ENCODE data around the gene PPP1R9B.

DNA sequence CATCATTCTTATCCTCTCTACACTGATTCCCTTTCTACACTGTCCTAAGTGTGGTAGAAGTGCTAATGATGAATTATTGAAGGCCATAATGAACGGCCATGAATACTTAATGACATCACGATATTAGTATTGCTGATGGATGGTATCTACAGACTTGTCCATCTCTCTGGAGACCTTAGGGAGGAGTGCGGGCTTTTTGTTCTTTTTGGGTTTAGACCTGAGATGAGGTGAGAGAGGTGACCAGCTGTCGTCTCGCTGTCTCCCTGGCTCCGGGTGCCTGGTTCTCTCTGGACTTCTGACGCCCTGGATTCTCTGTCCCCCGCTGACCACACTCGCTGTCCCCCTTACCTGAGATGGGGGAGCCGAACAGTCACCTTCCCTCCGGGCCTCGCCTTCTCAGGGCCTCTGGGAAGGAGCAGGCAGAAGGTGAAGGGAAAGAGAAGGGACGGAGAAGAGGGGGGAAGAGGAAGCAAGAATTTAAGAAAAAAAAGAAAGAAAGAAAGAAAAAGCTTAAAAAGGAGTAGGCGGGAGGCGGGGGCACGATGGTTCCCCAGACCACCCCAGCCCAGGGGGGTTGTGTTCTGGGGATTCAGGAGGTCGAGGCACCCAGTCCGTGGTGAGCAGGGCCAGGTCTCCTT is 32.4 kb upstream of the PPP1R9B start:
- TF ChIP-seq, protein P1, sequence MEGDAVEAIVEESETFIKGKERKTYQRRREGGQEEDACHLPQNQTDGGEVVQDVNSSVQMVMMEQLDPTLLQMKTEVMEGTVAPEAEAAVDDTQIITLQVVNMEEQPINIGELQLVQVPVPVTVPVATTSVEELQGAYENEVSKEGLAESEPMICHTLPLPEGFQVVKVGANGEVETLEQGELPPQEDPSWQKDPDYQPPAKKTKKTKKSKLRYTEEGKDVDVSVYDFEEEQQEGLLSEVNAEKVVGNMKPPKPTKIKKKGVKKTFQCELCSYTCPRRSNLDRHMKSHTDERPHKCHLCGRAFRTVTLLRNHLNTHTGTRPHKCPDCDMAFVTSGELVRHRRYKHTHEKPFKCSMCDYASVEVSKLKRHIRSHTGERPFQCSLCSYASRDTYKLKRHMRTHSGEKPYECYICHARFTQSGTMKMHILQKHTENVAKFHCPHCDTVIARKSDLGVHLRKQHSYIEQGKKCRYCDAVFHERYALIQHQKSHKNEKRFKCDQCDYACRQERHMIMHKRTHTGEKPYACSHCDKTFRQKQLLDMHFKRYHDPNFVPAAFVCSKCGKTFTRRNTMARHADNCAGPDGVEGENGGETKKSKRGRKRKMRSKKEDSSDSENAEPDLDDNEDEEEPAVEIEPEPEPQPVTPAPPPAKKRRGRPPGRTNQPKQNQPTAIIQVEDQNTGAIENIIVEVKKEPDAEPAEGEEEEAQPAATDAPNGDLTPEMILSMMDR (IDR thresholded peaks at IDR 0.05; ENCODE audit: insufficient read depth, low read depth, low read length) = no peak
- no peak for TF ChIP-seq EZH2 (IDR thresholded peaks at IDR 0.05; ENCODE audit: insufficient read depth, low read length)

Data from astrocyte (in vitro differentiated cells and primary cell).